ENCODE data around the gene PPM1H.

Gene PPM1H

GRCh38 chr12:62714774-62715721 lies 219.9 kb downstream of the PPM1H start:
- Histone ChIP-seq H3K4me3 (ENCODE audit: low read depth in 1 of 5, low read length in 5 of 5) (no peak overlapping the region), H3K9me3 (ENCODE audit: control insufficient read depth in 5 of 5, low read length in 5 of 5) (no peaks in the 10 kb centered on the region), H3K4me1 (ENCODE audit: control insufficient read depth in 5 of 5, insufficient read depth in 5 of 5, low read length in 5 of 5) (peaks cover 9 to 25% (median 17%) of the 10 kb centered on the region in 5 donors), H3K27ac (ENCODE audit: low read depth, low read length) (peak overlapping the region; percentile 73), H3K27me3 (ENCODE audit: control insufficient read depth in 5 of 5, insufficient read depth in 4 of 5, low read length in 5 of 5) (no peaks in the 10 kb centered on the region), H3K36me3 (ENCODE audit: control insufficient read depth in 5 of 5, insufficient read depth in 5 of 5, low read length in 5 of 5) (no peaks in the 10 kb centered on the region), H3K9ac (ENCODE audit: low read length in 5 of 5) (peak overlapping the region in 1 of 5 donors; percentile 68)

- peaks cover 9 to 26% (median 19%) of the 10 kb centered on the region in 5 donors for H3K4me1 ChIP-seq (ENCODE audit: control insufficient read depth in 5 of 5, insufficient read depth in 5 of 5, low read length in 5 of 5)
- no peaks in the 10 kb centered on the region for H3K36me3 ChIP-seq (ENCODE audit: control insufficient read depth in 5 of 5, insufficient read depth in 5 of 5, low read length in 5 of 5)
- H3K27me3 ChIP-seq (ENCODE audit: control insufficient read depth in 5 of 5, insufficient read depth in 4 of 5, low read length in 5 of 5), result no peaks in the 10 kb centered on the region
- H3K27ac ChIP-seq (ENCODE audit: low read depth, low read length), result peak overlapping the region; percentile 73
- H3K4me3 ChIP-seq (ENCODE audit: low read depth in 1 of 5, low read length in 5 of 5), result no peak overlapping the region
- no peaks in the 10 kb centered on the region for H3K9me3 ChIP-seq (ENCODE audit: control insufficient read depth in 5 of 5, low read length in 5 of 5)
- peak overlapping the region in 1 of 5 donors; percentile 68 for H3K9ac ChIP-seq (ENCODE audit: low read length in 5 of 5)
Observed at GRCh38 chr12:62714181-62714773, 220.7 kb downstream of the PPM1H start.

- H3K4me3 ChIP-seq (ENCODE audit: low read depth in 1 of 5, low read length in 5 of 5), result no peak overlapping the region
- H3K27ac ChIP-seq (ENCODE audit: low read depth, low read length), result peak overlapping the region; percentile 54
- H3K27me3 ChIP-seq (ENCODE audit: control insufficient read depth in 5 of 5, insufficient read depth in 4 of 5, low read length in 5 of 5), result no peaks in the 10 kb centered on the region
- no peak overlapping the region for H3K9ac ChIP-seq (ENCODE audit: low read length in 5 of 5)
- no peaks in the 10 kb centered on the region for H3K9me3 ChIP-seq (ENCODE audit: control insufficient read depth in 5 of 5, low read length in 5 of 5)
- no peaks in the 10 kb centered on the region for H3K36me3 ChIP-seq (ENCODE audit: control insufficient read depth in 5 of 5, insufficient read depth in 5 of 5, low read length in 5 of 5)
- peaks cover 9 to 30% (median 25%) of the 10 kb centered on the region in 5 donors for H3K4me1 ChIP-seq (ENCODE audit: control insufficient read depth in 5 of 5, insufficient read depth in 5 of 5, low read length in 5 of 5)
Observed at GRCh38 chr12:62713723-62714122, 221.2 kb downstream of the PPM1H start.

GRCh38 chr12:62712681-62713573 lies 222.0 kb downstream of the PPM1H start:
- Histone ChIP-seq H3K27ac (ENCODE audit: low read depth, low read length) (peak overlapping the region; percentile 54), H3K36me3 (ENCODE audit: control insufficient read depth in 5 of 5, insufficient read depth in 5 of 5, low read length in 5 of 5) (peaks cover 0 to 2% (median 0%) of the 10 kb centered on the region in 5 donors), H3K4me1 (ENCODE audit: control insufficient read depth in 5 of 5, insufficient read depth in 5 of 5, low read length in 5 of 5) (peaks cover 9 to 30% (median 27%) of the 10 kb centered on the region in 5 donors)

GRCh38 chr12:62711631-62712241 lies 223.2 kb downstream of the PPM1H start:
- Histone ChIP-seq H3K36me3 (ENCODE audit: control insufficient read depth in 5 of 5, insufficient read depth in 5 of 5, low read length in 5 of 5) (peaks cover 0 to 3% (median 0%) of the 10 kb centered on the region in 5 donors), H3K4me1 (ENCODE audit: control insufficient read depth in 5 of 5, insufficient read depth in 5 of 5, low read length in 5 of 5) (peaks cover 9 to 30% (median 27%) of the 10 kb centered on the region in 5 donors), H3K27me3 (ENCODE audit: control insufficient read depth in 5 of 5, insufficient read depth in 4 of 5, low read length in 5 of 5) (no peaks in the 10 kb centered on the region), H3K9me3 (ENCODE audit: control insufficient read depth in 5 of 5, low read length in 5 of 5) (no peaks in the 10 kb centered on the region), H3K9ac (ENCODE audit: low read length in 5 of 5) (no peak overlapping the region), H3K4me3 (ENCODE audit: low read depth in 1 of 5, low read length in 5 of 5) (no peak overlapping the region), H3K27ac (ENCODE audit: low read depth, low read length) (no peak overlapping the region)

More at GRCh38 chr12:62712681-62713573, 222.0 kb downstream of the PPM1H start:
- Histone ChIP-seq H3K4me3 (ENCODE audit: low read depth in 1 of 5, low read length in 5 of 5) (no peak overlapping the region), H3K9ac (ENCODE audit: low read length in 5 of 5) (peak overlapping the region in 1 of 5 donors; percentile 48), H3K9me3 (ENCODE audit: control insufficient read depth in 5 of 5, low read length in 5 of 5) (no peaks in the 10 kb centered on the region), H3K27me3 (ENCODE audit: control insufficient read depth in 5 of 5, insufficient read depth in 4 of 5, low read length in 5 of 5) (no peaks in the 10 kb centered on the region)

GRCh38 chr12:62709311-62709710 lies 225.6 kb downstream of the PPM1H start:
- Histone ChIP-seq H3K27me3 (ENCODE audit: control insufficient read depth in 5 of 5, insufficient read depth in 4 of 5, low read length in 5 of 5) (no peaks in the 10 kb centered on the region), H3K4me1 (ENCODE audit: control insufficient read depth in 5 of 5, insufficient read depth in 5 of 5, low read length in 5 of 5) (peaks cover 0 to 24% (median 18%) of the 10 kb centered on the region in 5 donors), H3K9me3 (ENCODE audit: control insufficient read depth in 5 of 5, low read length in 5 of 5) (no peaks in the 10 kb centered on the region), H3K4me3 (ENCODE audit: low read depth in 1 of 5, low read length in 5 of 5) (no peak overlapping the region), H3K27ac (ENCODE audit: low read depth, low read length) (no peak overlapping the region), H3K36me3 (ENCODE audit: control insufficient read depth in 5 of 5, insufficient read depth in 5 of 5, low read length in 5 of 5) (peaks cover 0 to 3% (median 0%) of the 10 kb centered on the region in 5 donors), H3K9ac (ENCODE audit: low read length in 5 of 5) (no peak overlapping the region)

GRCh38 chr12:62707939-62708338 lies 227.0 kb downstream of the PPM1H start:
- H3K4me3 ChIP-seq (ENCODE audit: low read depth in 1 of 5, low read length in 5 of 5), result no peak overlapping the region
- H3K9me3 ChIP-seq (ENCODE audit: control insufficient read depth in 5 of 5, low read length in 5 of 5), result no peaks in the 10 kb centered on the region
- no peaks in the 10 kb centered on the region for H3K27me3 ChIP-seq (ENCODE audit: control insufficient read depth in 5 of 5, insufficient read depth in 4 of 5, low read length in 5 of 5)
- H3K4me1 ChIP-seq (ENCODE audit: control insufficient read depth in 5 of 5, insufficient read depth in 5 of 5, low read length in 5 of 5), result peaks cover 7 to 29% (median 27%) of the 10 kb centered on the region in 5 donors
- H3K36me3 ChIP-seq (ENCODE audit: control insufficient read depth in 5 of 5, insufficient read depth in 5 of 5, low read length in 5 of 5), result peaks cover 0 to 3% (median 0%) of the 10 kb centered on the region in 5 donors
- no peak overlapping the region for H3K9ac ChIP-seq (ENCODE audit: low read length in 5 of 5)
- H3K27ac ChIP-seq (ENCODE audit: low read depth, low read length), result no peak overlapping the region

- Histone ChIP-seq H3K4me3 (ENCODE audit: low read depth in 1 of 5, low read length in 5 of 5) (no peak overlapping the region), H3K4me1 (ENCODE audit: control insufficient read depth in 5 of 5, insufficient read depth in 5 of 5, low read length in 5 of 5) (peaks cover 15 to 39% (median 35%) of the 10 kb centered on the region in 5 donors), H3K9me3 (ENCODE audit: control insufficient read depth in 5 of 5, low read length in 5 of 5) (no peaks in the 10 kb centered on the region), H3K36me3 (ENCODE audit: control insufficient read depth in 5 of 5, insufficient read depth in 5 of 5, low read length in 5 of 5) (peaks cover 0 to 3% (median 0%) of the 10 kb centered on the region in 5 donors), H3K9ac (ENCODE audit: low read length in 5 of 5) (no peak overlapping the region), H3K27ac (ENCODE audit: low read depth, low read length) (no peak overlapping the region), H3K27me3 (ENCODE audit: control insufficient read depth in 5 of 5, insufficient read depth in 4 of 5, low read length in 5 of 5) (no peaks in the 10 kb centered on the region)
Observed at GRCh38 chr12:62705846-62706245, 229.1 kb downstream of the PPM1H start.

GRCh38 chr12:62703011-62703380 lies 232.0 kb downstream of the PPM1H start:
- H3K9me3 ChIP-seq (ENCODE audit: control insufficient read depth in 5 of 5, low read length in 5 of 5), result no peaks in the 10 kb centered on the region
- H3K4me1 ChIP-seq (ENCODE audit: control insufficient read depth in 5 of 5, insufficient read depth in 5 of 5, low read length in 5 of 5), result peaks cover 15 to 36% (median 30%) of the 10 kb centered on the region in 5 donors
- H3K36me3 ChIP-seq (ENCODE audit: control insufficient read depth in 5 of 5, insufficient read depth in 5 of 5, low read length in 5 of 5), result peaks cover 0 to 2% (median 0%) of the 10 kb centered on the region in 5 donors
- H3K27me3 ChIP-seq (ENCODE audit: control insufficient read depth in 5 of 5, insufficient read depth in 4 of 5, low read length in 5 of 5), result no peaks in the 10 kb centered on the region
- H3K27ac ChIP-seq (ENCODE audit: low read depth, low read length), result peak overlapping the region; percentile 94
- peak overlapping the region in 3 of 5 donors; percentile 32 to 57 (median 48) for H3K9ac ChIP-seq (ENCODE audit: low read length in 5 of 5)
- no peak overlapping the region for H3K4me3 ChIP-seq (ENCODE audit: low read depth in 1 of 5, low read length in 5 of 5)

Measured in subcutaneous abdominal adipose tissue (tissue), 5 donors.